ENCODE results near the gene SMAD6.
A peak's percentile ranks its signal among the peaks of the same experiment; 100 is the strongest.
"Not testable (repeated sequence)": the region's sequence is repeated elsewhere in the genome, so short reads cannot be mapped to it uniquely, and the experiment has no call there.

SMAD6 gene

GRCh38 chr15:66675446-66675845 is 26.6 kb upstream of the SMAD6 start:
- no peak for DNase-seq (ENCODE audit: low spot score)

DNA sequence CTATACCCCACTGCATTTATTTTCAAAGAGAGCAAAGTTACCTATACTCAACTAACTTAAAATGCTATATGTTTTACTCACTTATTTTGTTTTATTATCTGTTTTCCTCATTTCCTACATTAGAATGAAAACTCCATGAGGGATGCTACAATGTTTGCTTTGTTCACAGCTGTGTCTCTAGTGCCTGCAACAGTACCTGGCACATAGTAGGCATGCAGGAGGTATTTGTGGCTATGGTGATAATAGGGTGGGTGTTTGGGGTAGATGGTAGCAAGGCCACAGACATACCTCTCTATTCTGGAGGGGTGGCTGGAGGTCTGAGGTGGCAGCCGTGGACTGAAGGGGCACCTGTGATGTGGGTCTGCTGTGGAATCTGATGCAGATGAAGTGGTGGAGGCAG is 24.7 kb upstream of the SMAD6 start:
- no peak for DNase-seq (ENCODE audit: low spot score)

GRCh38 chr15:66679061-66679656 is 22.9 kb upstream of the SMAD6 start:
- no peak for DNase-seq (ENCODE audit: low spot score)

GRCh38 chr15:66679657-66680108 is 22.4 kb upstream of the SMAD6 start:
- no peak for DNase-seq (ENCODE audit: low spot score)

DNA sequence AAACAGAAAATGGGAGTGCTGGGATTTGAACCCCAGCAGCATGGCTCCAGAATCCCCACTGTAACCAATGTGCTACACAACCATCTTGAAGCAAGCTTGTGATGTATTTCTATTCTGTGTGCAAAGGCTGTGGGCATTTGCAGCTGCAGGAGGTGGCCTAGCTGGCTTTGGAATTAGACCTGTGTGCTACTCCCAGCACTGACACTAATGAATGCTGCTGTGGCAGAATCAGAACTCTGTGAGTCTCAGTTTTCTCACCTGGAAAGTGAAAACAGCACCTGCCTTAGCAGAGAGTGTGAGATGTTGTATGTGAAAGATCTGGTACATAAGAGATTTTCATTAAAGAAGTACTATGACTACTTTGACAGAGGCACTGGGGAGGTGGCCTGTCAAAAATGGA is 21.5 kb upstream of the SMAD6 start:
- no peak for DNase-seq (ENCODE audit: low spot score)

DNA sequence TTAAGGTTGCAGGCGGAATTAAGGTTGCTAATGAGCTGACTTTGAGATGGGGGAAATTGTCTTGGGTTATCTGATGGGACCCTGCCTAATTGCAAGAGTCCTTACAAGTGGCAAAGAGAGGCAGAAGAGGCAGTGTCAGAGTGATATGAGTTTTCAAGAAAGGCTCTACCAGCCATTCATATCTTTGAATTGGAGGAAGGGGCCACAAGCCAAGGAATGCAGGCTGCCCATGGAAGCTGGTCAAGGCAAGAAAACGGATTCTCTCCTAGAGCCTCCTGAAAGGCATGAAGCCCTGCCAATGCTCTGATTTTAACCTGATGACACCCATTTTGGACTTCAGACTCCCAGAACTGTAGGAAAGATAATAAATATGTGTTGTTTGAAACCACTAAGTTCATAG is 20.6 kb upstream of the SMAD6 start:
- DNase-seq (ENCODE audit: low spot score), result no peak

- DNase-seq (ENCODE audit: low spot score), result no peak
Observed at GRCh38 chr15:66682246-66682645, 19.8 kb upstream of the SMAD6 start.

DNA sequence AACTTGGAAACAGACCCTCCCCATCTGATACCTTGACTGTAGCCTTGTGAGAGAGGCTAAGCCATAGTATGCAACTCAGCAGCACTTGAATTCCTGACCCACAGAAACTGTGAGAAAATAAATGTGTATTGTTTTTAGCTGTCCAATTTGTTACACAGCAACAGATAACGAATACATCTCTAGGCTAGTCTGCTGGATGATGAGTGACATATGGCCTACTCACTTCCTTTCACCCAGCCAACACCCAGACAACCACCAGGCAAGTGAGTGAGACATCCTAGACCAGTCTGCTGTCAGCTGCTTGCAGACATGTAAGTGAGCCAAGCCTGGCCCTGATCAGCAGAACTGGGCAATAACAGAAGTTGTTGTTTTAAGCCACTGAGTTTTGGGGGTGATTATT is 19.2 kb upstream of the SMAD6 start:
- no peak for DNase-seq (ENCODE audit: low spot score)

DNA sequence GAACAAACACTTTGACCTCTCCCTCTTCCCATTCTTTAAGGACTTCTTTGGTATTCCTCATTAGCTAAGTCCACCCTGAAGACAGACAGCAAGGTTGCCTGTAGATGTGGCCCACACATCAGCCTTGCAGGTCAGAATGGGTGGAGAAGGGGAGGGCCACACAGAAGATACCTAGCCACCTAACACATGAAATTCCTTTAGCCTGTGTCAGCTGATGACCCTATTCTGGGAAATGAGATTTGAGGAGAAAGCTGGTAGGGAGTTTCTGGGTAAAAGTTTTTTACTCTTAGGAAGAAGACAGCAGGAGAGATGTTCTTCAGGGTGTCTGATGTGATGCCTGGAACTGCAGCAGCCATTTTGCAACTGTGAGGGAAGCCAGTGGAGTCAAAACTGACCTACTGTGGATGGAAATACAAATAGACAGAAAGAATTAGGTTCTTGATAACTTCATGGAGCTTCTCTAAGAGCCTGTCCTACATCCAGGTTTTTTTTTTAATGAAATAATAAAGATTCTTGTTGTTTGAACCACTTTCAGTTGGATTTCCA is 17.8 kb upstream of the SMAD6 start:
- DNase-seq (ENCODE audit: low spot score), result no peak

DNA sequence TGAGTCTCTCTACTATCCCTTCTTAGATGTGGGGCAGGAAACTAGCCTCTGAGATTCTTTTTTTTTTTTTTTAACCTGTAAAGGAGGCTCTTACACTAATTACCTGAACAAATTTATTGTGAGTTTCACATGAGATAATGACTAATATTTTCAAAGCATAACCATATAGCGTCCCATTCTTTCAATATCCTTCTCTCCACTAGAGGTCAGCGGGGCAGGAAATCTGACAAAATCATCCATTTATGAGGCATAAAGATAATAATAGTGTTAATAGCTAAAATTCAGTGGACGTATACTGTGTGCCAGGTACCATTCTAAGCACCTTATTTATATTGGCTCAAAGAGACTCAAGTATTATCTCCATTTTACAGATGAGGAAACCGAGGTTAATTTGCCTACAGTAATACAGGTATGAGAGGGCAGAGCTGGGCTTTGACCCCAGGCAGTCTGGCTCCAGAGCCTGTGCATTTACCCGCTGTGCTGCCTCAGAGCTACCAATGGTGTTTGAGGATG is 16.3 kb upstream of the SMAD6 start:
- DNase-seq (ENCODE audit: low spot score), result no peak

GRCh38 chr15:66690912-66691311 is 11.1 kb upstream of the SMAD6 start:
- not testable (repeated sequence) for DNase-seq (ENCODE audit: low spot score)

DNA sequence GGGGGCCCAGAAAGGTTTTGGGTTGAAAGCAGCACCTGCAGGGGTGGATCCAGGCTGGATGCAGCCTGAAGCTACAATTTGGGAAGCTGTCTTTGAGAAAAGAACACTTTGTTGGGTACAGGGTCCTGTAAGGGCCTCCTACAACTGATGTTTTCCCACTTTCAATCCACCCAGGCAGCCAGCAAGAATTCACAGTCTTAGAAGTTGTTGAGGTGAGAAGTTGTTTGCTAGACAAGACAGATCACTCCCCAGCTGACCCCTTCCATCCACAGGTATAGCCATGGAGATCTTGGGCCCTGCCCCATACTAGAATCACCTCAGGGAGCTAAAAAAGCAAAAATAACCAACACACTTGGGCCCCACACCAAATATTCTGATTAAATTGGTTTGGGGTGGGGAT is 10.3 kb upstream of the SMAD6 start:
- DNase-seq (ENCODE audit: low spot score), result no peak

DNA sequence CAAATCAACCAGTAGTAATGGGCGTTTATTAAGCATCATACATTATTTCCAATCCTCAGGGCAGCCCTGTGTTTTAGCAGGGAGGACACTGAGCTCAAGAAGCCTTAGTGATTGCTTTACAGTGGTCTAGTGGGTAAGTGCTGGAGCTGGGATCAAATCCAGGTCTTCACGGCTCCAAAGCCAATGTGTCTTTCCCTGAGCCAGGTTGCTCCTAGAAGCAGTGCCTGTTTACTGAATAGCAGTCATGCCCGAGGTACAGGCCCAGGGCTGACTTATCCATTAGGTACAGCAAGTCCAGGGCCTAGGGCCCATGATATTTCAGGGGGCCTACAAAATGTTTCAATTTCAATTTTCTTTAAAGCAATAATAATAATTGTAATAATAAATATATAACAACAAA is 9.6 kb upstream of the SMAD6 start:
- no peak for DNase-seq (ENCODE audit: low spot score)

- peak; percentile 53 for DNase-seq (ENCODE audit: low spot score)
Observed at GRCh38 chr15:66692808-66693596, 9.0 kb upstream of the SMAD6 start.

- no peak for DNase-seq (ENCODE audit: low spot score)
Observed at GRCh38 chr15:66696770-66697169, 5.3 kb upstream of the SMAD6 start.

DNA sequence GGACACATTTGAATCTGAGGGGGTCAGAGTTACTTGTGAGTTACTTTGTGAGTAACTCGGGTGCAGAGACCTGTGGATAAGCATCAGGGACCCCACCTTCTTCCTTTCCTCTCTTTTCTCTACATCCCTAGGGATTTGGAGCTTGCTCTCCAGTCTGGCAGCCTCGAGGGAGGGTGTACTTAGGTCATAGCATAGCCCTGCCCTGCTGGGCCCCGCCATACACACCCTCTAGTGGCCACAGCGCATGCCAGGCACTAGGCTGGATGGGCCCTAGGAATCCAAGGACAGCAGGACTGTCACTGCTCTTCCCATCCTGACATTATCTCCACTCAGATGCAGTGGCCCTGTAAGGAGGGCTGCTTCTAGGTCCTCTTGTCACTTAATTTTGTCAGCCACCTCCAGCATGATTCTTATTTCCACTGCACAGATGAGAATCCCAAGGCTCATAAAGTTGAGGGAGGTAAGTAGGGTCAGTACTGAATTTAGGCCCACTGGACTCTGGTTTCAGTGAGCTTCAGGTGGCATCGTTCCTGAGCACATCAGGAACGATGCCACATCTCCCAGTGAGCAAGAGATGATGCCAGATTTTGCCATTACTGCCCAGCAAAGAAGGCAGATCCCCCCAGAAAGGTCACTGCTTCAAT is 3.6 kb upstream of the SMAD6 start:
- DNase-seq (ENCODE audit: low spot score), result no peak

GRCh38 chr15:66698971-66699370 is 3.1 kb upstream of the SMAD6 start:
- no peak for DNase-seq (ENCODE audit: low spot score)

DNA sequence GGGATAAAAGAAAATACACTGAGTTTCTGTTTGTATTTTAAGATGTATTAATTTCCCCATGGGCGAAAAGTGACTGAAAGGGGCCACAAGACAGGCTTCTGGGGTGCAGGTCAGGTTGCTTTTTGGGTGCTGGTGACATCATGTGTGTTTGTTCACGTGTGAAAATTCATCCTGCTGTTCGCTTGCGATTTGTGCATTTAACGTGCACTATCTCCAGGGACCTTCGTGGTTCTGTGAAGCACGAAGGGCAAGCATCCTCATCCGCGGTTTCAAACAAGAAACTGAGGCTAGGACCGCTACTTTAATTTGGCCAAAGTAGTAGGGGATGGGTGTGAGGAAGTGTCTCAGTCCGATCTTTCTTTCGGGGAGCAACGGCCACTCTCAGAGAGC is 1.6 kb upstream of the SMAD6 start:
- no peak for DNase-seq (ENCODE audit: low spot score)

DNA sequence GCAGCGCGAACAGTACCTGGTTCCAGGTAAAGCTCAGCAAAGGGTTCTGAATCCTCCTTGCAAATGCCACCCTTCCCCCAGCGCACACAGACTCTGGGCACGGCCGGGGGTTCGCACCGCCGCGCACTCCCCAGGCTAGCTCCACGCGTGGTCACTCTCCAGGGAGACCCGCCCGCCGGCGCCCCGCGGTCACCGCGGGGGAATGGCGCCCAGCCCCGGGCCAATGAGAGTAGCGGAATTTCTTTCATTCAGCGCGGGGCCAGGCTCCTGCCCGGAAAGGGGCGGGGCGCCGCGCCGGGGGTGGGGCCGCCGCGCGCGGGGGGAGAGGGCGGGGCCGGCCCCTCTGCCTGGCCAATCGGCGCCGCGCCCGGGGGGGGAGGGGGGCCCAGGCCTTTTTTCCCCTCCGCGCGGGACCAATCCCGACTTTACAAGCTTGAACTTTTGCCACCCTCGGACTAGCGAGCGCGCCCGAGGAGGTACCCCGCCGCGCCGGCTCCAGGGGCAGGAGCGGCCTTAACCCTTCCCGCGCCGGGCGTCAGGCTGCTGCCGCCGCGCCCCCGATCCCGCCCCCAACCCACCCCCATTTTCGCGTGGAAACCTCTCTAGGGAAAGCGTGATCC is 1.1 kb upstream of the SMAD6 start:
- peak; percentile 97 for DNase-seq (ENCODE audit: low spot score)

- DNase-seq (ENCODE audit: low spot score), result peak; percentile 59
Observed at GRCh38 chr15:66701422-66702034, 508 bp upstream of the SMAD6 start.

- no peak for DNase-seq (ENCODE audit: low spot score)
Observed at GRCh38 chr15:66702787-66703539, 927 bp downstream of the SMAD6 start.
